MM.1S (cell line): ENCODE results near the gene SORCS2.

Experiments used
- DNase-seq: peaks from one replicate; pipeline ENCODE4 v3.0.0-alpha.2; 2015
- H2AFZ ChIP-seq: fragments of 300-600 bp; sonication (generic); 2 replicates; pipeline ENCODE4 v1.6.0; 2016; ENCODE audit warnings: antibody characterized with exemption, low read length
- H3F3A ChIP-seq: fragments of 300-600 bp; sonication (generic); 2 replicates; pipeline ENCODE4 v1.6.1; 2016; ENCODE audit warnings: mild to moderate bottlenecking, antibody characterized with exemption, low read length, moderate library complexity, mixed read lengths; ENCODE audit not compliant: insufficient read depth
- H3K27ac ChIP-seq: fragments of 300-600 bp; sonication (generic); 2 replicates; pipeline ENCODE4 v1.5.1; 2016; ENCODE audit warnings: mild to moderate bottlenecking, low read length
- H3K27me3 ChIP-seq: fragments of 300-600 bp; sonication (generic); replicated peaks from 2 replicates; pipeline ENCODE4 v1.6.0; 2016; ENCODE audit warnings: low read length; ENCODE audit not compliant: insufficient read depth
- H3K36me3 ChIP-seq: fragments of 300-600 bp; sonication (generic); replicated peaks from 2 replicates; pipeline ENCODE4 v1.6.1; 2016; ENCODE audit warnings: mild to moderate bottlenecking, low read length, mixed read lengths; ENCODE audit not compliant: insufficient read depth
- H3K4me1 ChIP-seq: fragments of 300-600 bp; sonication (generic); 2 replicates; pipeline ENCODE4 v1.6.1; 2016; ENCODE audit warnings: low read length, mixed read lengths
- H3K4me2 ChIP-seq: fragments of 300-600 bp; sonication (generic); 2 replicates; pipeline ENCODE4 v1.6.0; 2016; ENCODE audit warnings: low read depth, low read length
- H3K4me3 ChIP-seq: fragments of 300-600 bp; sonication (generic); 2 replicates; pipeline ENCODE4 v1.5.1; 2016; ENCODE audit warnings: low read length, mixed read lengths
- H3K79me2 ChIP-seq: fragments of 300-600 bp; sonication (generic); 2 replicates; pipeline ENCODE4 v1.6.1; 2016; ENCODE audit warnings: mixed run types, low read length, mixed read lengths
- H3K9ac ChIP-seq: fragments of 300-600 bp; sonication (generic); 2 replicates; pipeline ENCODE4 v1.6.1; 2016; ENCODE audit warnings: low read length, mixed read lengths
- H3K9me2 ChIP-seq: fragments of 300-600 bp; sonication (generic); replicated peaks from 2 replicates; pipeline ENCODE4 v1.6.1; 2016; ENCODE audit warnings: mild to moderate bottlenecking, low read length, mixed read lengths; ENCODE audit not compliant: insufficient read depth
- H3K9me3 ChIP-seq: fragments of 300-600 bp; sonication (generic); replicated peaks from 2 replicates; pipeline ENCODE4 v1.6.1; 2016; ENCODE audit warnings: mild to moderate bottlenecking, low read length, mixed read lengths; ENCODE audit not compliant: insufficient read depth
- H4K20me1 ChIP-seq: fragments of 300-600 bp; sonication (generic); 2 replicates; pipeline ENCODE4 v1.6.1; 2016; ENCODE audit warnings: mild to moderate bottlenecking, low read length, moderate library complexity, mixed read lengths; ENCODE audit not compliant: insufficient read depth
- EZH2 ChIP-seq: fragments of 300-600 bp; sonication (generic); optimal IDR thresholded peaks from 2 replicates; pipeline ENCODE3; 2017; ENCODE audit warnings: low read depth, mild to moderate bottlenecking, antibody characterized with exemption, low read length, mixed read lengths
- EZH2phosphoT487 ChIP-seq: fragments of 300-600 bp; sonication (generic); IDR thresholded peaks from 2 replicates; pipeline ENCODE4 v1.6.1; 2018; ENCODE audit warnings: antibody characterized with exemption, low read length
- TF ChIP-seq, protein P1 (sequence below): fragments of 300-600 bp; sonication (generic); IDR thresholded peaks from 2 replicates; pipeline ENCODE4 v1.5.1; 2016; ENCODE audit warnings: antibody characterized with exemption, low read length, mixed read lengths

SORCS2 gene

DNA sequence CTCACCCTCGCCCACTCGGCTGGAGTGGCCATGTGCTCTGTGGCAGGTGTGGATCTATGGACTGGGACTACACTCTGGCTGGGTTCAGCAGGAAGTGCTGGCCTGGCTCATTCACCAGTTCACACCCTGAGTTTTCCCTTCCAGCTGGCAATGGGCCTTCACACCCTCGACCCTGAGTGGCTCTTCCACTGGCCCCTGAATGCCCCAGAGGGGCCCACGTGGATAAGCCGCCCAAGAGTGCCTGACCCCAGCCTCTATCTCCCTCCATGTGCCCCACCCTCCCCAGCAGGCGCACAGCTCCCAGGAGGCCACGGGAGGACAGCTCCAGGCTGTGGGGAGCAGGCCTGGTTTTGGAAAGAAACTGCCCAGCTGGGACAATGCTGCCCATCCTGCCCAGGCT, 513.3 kb downstream of the SORCS2 start:
- Histone ChIP-seq H3F3A (no peaks in the 10 kb centered on the region), H3K4me1 (no peaks in the 10 kb centered on the region), H3K4me2 (no peak overlapping the region), H3K79me2 (no peaks in the 10 kb centered on the region), H2AFZ (no peak overlapping the region), H3K9me3 (no peaks in the 10 kb centered on the region), H4K20me1 (no peaks in the 10 kb centered on the region), H3K4me3 (no peak overlapping the region), H3K27ac (no peak overlapping the region), H3K27me3 (peaks cover 83% of the 10 kb centered on the region), H3K9me2 (no peaks in the 10 kb centered on the region), H3K9ac (no peak overlapping the region), H3K36me3 (no peaks in the 10 kb centered on the region)
- no peak for DNase-seq
- TF ChIP-seq EZH2phosphoT487, result no peak
- no peak for TF ChIP-seq EZH2
- TF ChIP-seq, protein P1, sequence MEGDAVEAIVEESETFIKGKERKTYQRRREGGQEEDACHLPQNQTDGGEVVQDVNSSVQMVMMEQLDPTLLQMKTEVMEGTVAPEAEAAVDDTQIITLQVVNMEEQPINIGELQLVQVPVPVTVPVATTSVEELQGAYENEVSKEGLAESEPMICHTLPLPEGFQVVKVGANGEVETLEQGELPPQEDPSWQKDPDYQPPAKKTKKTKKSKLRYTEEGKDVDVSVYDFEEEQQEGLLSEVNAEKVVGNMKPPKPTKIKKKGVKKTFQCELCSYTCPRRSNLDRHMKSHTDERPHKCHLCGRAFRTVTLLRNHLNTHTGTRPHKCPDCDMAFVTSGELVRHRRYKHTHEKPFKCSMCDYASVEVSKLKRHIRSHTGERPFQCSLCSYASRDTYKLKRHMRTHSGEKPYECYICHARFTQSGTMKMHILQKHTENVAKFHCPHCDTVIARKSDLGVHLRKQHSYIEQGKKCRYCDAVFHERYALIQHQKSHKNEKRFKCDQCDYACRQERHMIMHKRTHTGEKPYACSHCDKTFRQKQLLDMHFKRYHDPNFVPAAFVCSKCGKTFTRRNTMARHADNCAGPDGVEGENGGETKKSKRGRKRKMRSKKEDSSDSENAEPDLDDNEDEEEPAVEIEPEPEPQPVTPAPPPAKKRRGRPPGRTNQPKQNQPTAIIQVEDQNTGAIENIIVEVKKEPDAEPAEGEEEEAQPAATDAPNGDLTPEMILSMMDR, result no peak

DNA sequence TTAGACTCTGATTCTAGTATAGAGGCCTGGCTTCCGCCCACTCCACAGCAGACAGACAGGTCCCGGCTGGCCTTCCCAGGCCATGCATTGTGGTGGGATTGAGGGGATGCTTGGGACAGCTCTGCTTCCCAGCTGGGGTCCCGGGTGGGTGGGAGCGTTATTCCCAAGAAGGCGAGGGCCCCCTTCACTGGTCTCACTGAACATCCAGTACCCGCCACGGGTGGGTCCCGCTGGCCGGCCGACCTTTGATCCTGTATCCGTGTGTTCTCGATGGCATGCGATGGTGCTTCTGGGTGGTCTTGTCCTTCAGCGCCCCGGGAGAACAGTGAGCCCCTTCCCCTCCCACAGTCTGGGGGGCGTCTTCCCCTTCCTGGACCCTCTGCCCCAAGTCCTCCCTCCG, 515.9 kb downstream of the SORCS2 start:
- Histone ChIP-seq H3K4me1 (no peaks in the 10 kb centered on the region), H3F3A (no peaks in the 10 kb centered on the region), H4K20me1 (no peaks in the 10 kb centered on the region), H2AFZ (no peak overlapping the region), H3K79me2 (no peaks in the 10 kb centered on the region), H3K27ac (no peak overlapping the region), H3K36me3 (no peaks in the 10 kb centered on the region), H3K4me2 (no peak overlapping the region), H3K27me3 (peaks cover 85% of the 10 kb centered on the region), H3K9ac (no peak overlapping the region), H3K4me3 (no peak overlapping the region), H3K9me3 (no peaks in the 10 kb centered on the region), H3K9me2 (no peaks in the 10 kb centered on the region)
- DNase-seq, result no peak
- no peak for TF ChIP-seq EZH2phosphoT487
- no peak for TF ChIP-seq EZH2
- TF ChIP-seq, protein P1, result no peak

DNA sequence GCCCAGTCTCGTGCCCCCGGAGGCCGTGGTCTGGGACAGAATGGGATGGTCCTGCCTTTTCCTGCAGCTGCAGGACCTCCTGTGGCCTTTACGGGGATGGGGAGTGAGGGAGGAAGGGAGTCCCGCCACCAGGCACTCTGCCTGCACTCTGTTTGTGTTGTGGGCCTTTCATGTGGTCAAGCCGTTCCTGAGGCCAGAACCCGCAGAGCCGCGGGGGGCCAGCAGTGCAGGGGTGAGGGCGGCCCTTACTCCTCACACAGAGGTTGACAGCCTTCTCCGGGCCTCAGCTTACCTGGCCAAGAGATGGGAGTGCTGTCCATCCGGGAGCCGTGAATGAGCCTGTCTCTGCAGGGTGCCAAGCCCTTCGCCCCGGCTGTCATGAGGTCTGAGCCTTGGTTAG, 516.6 kb downstream of the SORCS2 start:
- H2AFZ ChIP-seq, result no peak overlapping the region
- no peaks in the 10 kb centered on the region for H3K4me1 ChIP-seq
- no peak for DNase-seq
- H3K9me2 ChIP-seq, result no peaks in the 10 kb centered on the region
- TF ChIP-seq EZH2 (no peak), EZH2phosphoT487 (no peak)
- TF ChIP-seq, protein P1, result no peak
- H3K9me3 ChIP-seq, result no peaks in the 10 kb centered on the region
- H3K9ac ChIP-seq, result no peak overlapping the region
- no peak overlapping the region for H3K27ac ChIP-seq
- no peaks in the 10 kb centered on the region for H3K36me3 ChIP-seq
- peaks cover 85% of the 10 kb centered on the region for H3K27me3 ChIP-seq
- H3F3A ChIP-seq, result no peaks in the 10 kb centered on the region
- no peak overlapping the region for H3K4me2 ChIP-seq
- H3K4me3 ChIP-seq, result no peak overlapping the region
- H4K20me1 ChIP-seq, result no peaks in the 10 kb centered on the region
- no peaks in the 10 kb centered on the region for H3K79me2 ChIP-seq

DNA sequence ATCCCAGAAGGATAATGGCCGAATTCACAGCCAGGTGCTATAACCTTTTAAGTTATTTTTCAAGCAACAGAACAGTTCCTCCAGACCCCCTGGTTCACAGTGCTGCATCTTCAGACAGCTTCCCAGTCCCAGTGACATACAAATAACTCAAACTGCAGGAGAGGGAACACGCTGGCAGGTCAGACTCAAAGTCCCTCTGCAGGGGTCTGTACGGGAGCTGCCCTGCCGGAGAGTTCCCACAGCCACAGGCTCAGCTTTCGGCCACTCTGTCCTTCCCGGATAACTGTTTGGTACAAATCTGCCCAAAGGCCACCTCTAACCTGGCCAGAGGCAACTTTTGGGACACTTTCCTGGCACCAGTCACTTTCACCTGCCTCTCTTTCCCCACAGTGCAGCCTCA, 517.1 kb downstream of the SORCS2 start:
- H3F3A ChIP-seq, result no peaks in the 10 kb centered on the region
- H3K9me2 ChIP-seq, result no peaks in the 10 kb centered on the region
- no peak overlapping the region for H3K4me2 ChIP-seq

More for the DNA sequence above, 517.1 kb downstream of the SORCS2 start:
- H3K79me2 ChIP-seq, result no peaks in the 10 kb centered on the region
- H3K4me1 ChIP-seq, result no peaks in the 10 kb centered on the region
- H3K27ac ChIP-seq, result no peak overlapping the region
- H3K27me3 ChIP-seq, result peaks cover 85% of the 10 kb centered on the region
- no peaks in the 10 kb centered on the region for H3K9me3 ChIP-seq
- no peaks in the 10 kb centered on the region for H4K20me1 ChIP-seq
- DNase-seq, result no peak
- no peak for TF ChIP-seq EZH2phosphoT487
- no peak for TF ChIP-seq EZH2
- H2AFZ ChIP-seq, result no peak overlapping the region
- no peaks in the 10 kb centered on the region for H3K36me3 ChIP-seq
- no peak overlapping the region for H3K4me3 ChIP-seq
- H3K9ac ChIP-seq, result no peak overlapping the region
